B cell (primary cell): ENCODE data around the gene PLD3. TPM values are rescaled to one million over a fixed set of nuclear protein-coding genes. Genes with fewer than 3 reads are reported as not detected.
"Not testable (repeated sequence)": the region's sequence is repeated elsewhere in the genome, so short reads cannot be mapped to it uniquely, and the experiment has no call there.

Experiments used
- ATAC-seq: fragments of 200-7000 bp; cut with Tn5 transposase; one replicate; pipeline ENCODE4 v1.10.0; 2021; ENCODE audit warnings: low read depth, mild to moderate bottlenecking, moderate number of reproducible peaks, moderate library complexity
- CTCF ChIA-PET: fragments of 350-600 bp; sonication (Branson Sonifier 250); formaldehyde crosslinking; loops from one replicate; lab custom pipeline; 2021; ENCODE audit warnings: antibody characterized with exemption, inconsistent platforms; lab: Charles Lee
- POLR2A ChIA-PET: fragments of 350-600 bp; sonication (Branson Sonifier 250); formaldehyde crosslinking; loops from one replicate; lab custom pipeline; 2021; ENCODE audit warnings: antibody characterized with exemption; lab: Charles Lee
- DNase-seq: peaks from one replicate; pipeline ENCODE4 v3.0.0; 2013
- H2AFZ ChIP-seq: 2 replicates; pipeline ENCODE4 v1.6.1; 2012; ENCODE audit warnings: mild to moderate bottlenecking, low read depth, low read length; ENCODE audit not compliant: insufficient read depth, poor library complexity, severe bottlenecking
- H3K27ac ChIP-seq, 2 donors: 1 replicate in 1 of 2; 2 replicates in 1 of 2; pipeline ENCODE4 v1.5.1; 2012 to 2013; ENCODE audit warnings: low read length in 2 of 2, mild to moderate bottlenecking in 2 of 2, moderate library complexity in 1 of 2
- H3K27me3 ChIP-seq, 4 experiments: fragments of 200-600 bp in 1 of 4; sonication (generic) in 1 of 4; replicated peaks in 1 of 4; 1 replicate in 2 of 4; 2 replicates in 2 of 4; pipeline versions ENCODE4 v1.6.1 to v1.7.0; 2013 to 2016; ENCODE audit warnings: low read length in 3 of 4, mild to moderate bottlenecking in 2 of 4, mixed read lengths in 1 of 4, moderate library complexity in 1 of 4; ENCODE audit not compliant: insufficient read depth in 4 of 4, control insufficient read depth in 3 of 4; ENCODE audit errors: control extremely low read depth in 1 of 4
- H3K36me3 ChIP-seq, 2 experiments: replicated peaks in 1 of 2; 1 replicate in 1 of 2; 2 replicates in 1 of 2; pipeline versions ENCODE4 v1.6.1 to v1.7.1; 2013; ENCODE audit warnings: low read length in 1 of 2; ENCODE audit not compliant: insufficient read depth in 2 of 2, control insufficient read depth in 1 of 2; ENCODE audit errors: control extremely low read depth in 1 of 2, extremely low read depth in 1 of 2
- H3K4me1 ChIP-seq, 2 donors: fragments of 200-600 bp in 1 of 2; sonication (generic) in 1 of 2; 1 replicate in 1 of 2; 2 replicates in 1 of 2; pipeline versions ENCODE4 v1.5.1 to v1.6.1; 2013 to 2017; ENCODE audit warnings: low read length in 2 of 2; ENCODE audit not compliant: control insufficient read depth in 2 of 2, insufficient read depth in 2 of 2
- H3K4me2 ChIP-seq: replicated peaks from 2 replicates; pipeline ENCODE3; 2012; ENCODE audit warnings: mild to moderate bottlenecking, low read depth, low read length; ENCODE audit not compliant: poor library complexity, severe bottlenecking
- H3K4me3 ChIP-seq, 5 experiments: fragments of 200-600 bp in 1 of 5; sonication (generic) in 1 of 5; 1 replicate in 3 of 5; 2 replicates in 2 of 5; pipeline versions ENCODE4 v1.5.1 to v1.7.0; 2011 to 2016; ENCODE audit warnings: low read length in 4 of 5, mild to moderate bottlenecking in 4 of 5, low read depth in 2 of 5, control low read depth in 1 of 5, moderate library complexity in 1 of 5; ENCODE audit not compliant: insufficient read depth in 1 of 5; ENCODE audit errors: control extremely low read depth in 1 of 5, extremely low read depth in 1 of 5
- H3K79me2 ChIP-seq: fragments of 200-600 bp; sonication (generic); one replicate; pipeline ENCODE4 v1.6.0; 2016; ENCODE audit warnings: low read length; ENCODE audit not compliant: control insufficient read depth, insufficient read depth
- H3K9ac ChIP-seq: fragments of 200-600 bp; sonication (generic); 2 replicates; pipeline ENCODE4 v1.6.1; 2017; ENCODE audit warnings: mild to moderate bottlenecking, low read length, moderate library complexity
- H3K9me3 ChIP-seq, 3 donors: one replicate each; pipeline versions ENCODE4 v1.6.1 to v1.7.1; 2013; ENCODE audit warnings: low read length in 2 of 3; ENCODE audit not compliant: control insufficient read depth in 2 of 3, insufficient read depth in 1 of 3; ENCODE audit errors: control extremely low read depth in 1 of 3
- H4K20me1 ChIP-seq: 2 replicates; pipeline ENCODE4 v1.6.0; 2012; ENCODE audit warnings: mild to moderate bottlenecking, low read length; ENCODE audit not compliant: insufficient read depth, control insufficient read depth, poor library complexity, severe bottlenecking
- H3K27ac Mint-ChIP-seq: one replicate; pipeline ENCODE4 v1.8.0; 2021; ENCODE audit warnings: mixed read lengths
- H3K27me3 Mint-ChIP-seq: one replicate; pipeline ENCODE4 v1.8.0; 2021; ENCODE audit warnings: mixed read lengths
- H3K4me1 Mint-ChIP-seq: one replicate; pipeline ENCODE4 v1.8.0; 2021; ENCODE audit warnings: mixed read lengths
- H3K4me3 Mint-ChIP-seq: one replicate; pipeline ENCODE4 v1.8.0; 2021; ENCODE audit warnings: mixed read lengths
- H3K9me3 Mint-ChIP-seq: one replicate; pipeline ENCODE4 v1.8.0; 2022; ENCODE audit warnings: mixed read lengths; ENCODE audit not compliant: insufficient read depth
- EZH2 ChIP-seq: IDR thresholded peaks from 2 replicates; pipeline ENCODE4 v1.6.1; 2012; ENCODE audit warnings: borderline replicate concordance, low read depth, mild to moderate bottlenecking, moderate library complexity, low read length; ENCODE audit not compliant: insufficient read depth, poor library complexity, severe bottlenecking
- WGBS: methylation state at CpG from one replicate; pipeline ENCODE4 v1.1.5; 2013; ENCODE audit warnings: missing lambda C conversion rate; ENCODE audit not compliant: insufficient coverage; 5-methylcytosine and 5-hydroxymethylcytosine counted together
- intact Hi-C: fragments of 100-400 bp; cut with micrococcal nuclease; formaldehyde crosslinking; loops from one replicate; pipeline ENCODE4 v1.10.0; 2022
- polyA plus RNA-seq: library from polyadenylated mRNA; depleted of rRNA; stranded (reverse); fragments of >200 nt; gene quantifications from 2 replicates; pipeline ENCODE4 v1.2.3, GENCODE V29; 2012
- total RNA-seq, 2 donors: library from RNA; stranded (reverse); fragments of 120-200 nt in 1 of 2; gene quantifications; 1 replicate in 1 of 2; 2 replicates in 1 of 2; pipeline versions ENCODE4 v1.2.3 to v1.2.4, GENCODE V29; 2013 to 2022
- TF ChIP-seq, protein P1 (sequence below): fragments of 200-600 bp; IDR thresholded peaks from one replicate; pipeline ENCODE4 v1.8.0; 2022; ENCODE audit warnings: antibody characterized with exemption, mild to moderate bottlenecking

PLD3 gene
- total and polyA plus RNA-seq, 2 donors (not counting 1 experiment from before 2014, with no cell fraction given), result 61.7 to 153 TPM

DNA sequence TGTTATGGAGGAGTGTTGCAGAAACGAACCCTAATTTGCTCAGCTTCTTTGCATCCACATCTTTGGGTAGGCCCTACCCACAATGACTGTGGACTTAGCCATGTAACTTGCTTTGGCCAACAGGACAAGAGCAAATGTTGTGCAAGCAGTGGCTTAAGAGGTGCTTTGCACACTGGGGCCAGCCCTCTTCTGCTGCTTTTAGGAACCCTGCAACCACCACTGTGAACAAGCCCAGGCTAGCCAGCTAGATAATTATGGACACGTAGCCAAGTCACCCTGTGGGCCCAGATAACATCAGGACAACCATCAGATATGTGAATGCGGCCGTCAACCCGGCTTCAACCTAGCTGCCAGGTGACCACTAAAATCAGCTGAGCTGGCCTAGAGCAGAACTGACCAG, 17.4 kb upstream of the PLD3 start:
- no peak overlapping the region for H3K4me3 ChIP-seq
- no peaks in the 10 kb centered on the region for H3K79me2 ChIP-seq
- no peak for ATAC-seq
- TF ChIP-seq EZH2, result no peak
- TF ChIP-seq, protein P1, sequence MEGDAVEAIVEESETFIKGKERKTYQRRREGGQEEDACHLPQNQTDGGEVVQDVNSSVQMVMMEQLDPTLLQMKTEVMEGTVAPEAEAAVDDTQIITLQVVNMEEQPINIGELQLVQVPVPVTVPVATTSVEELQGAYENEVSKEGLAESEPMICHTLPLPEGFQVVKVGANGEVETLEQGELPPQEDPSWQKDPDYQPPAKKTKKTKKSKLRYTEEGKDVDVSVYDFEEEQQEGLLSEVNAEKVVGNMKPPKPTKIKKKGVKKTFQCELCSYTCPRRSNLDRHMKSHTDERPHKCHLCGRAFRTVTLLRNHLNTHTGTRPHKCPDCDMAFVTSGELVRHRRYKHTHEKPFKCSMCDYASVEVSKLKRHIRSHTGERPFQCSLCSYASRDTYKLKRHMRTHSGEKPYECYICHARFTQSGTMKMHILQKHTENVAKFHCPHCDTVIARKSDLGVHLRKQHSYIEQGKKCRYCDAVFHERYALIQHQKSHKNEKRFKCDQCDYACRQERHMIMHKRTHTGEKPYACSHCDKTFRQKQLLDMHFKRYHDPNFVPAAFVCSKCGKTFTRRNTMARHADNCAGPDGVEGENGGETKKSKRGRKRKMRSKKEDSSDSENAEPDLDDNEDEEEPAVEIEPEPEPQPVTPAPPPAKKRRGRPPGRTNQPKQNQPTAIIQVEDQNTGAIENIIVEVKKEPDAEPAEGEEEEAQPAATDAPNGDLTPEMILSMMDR, result no peak
- H3K36me3 ChIP-seq, result peaks cover 11 to 57% of the 10 kb centered on the region in 2 experiments
- H3K4me1 Mint-ChIP-seq, result no peaks in the 10 kb centered on the region
- intact Hi-C loops, result no loop called here
- no peak overlapping the region for H3K27ac Mint-ChIP-seq
- POLR2A ChIA-PET, result no interaction called here
- H3K9me3 Mint-ChIP-seq, result no peaks in the 10 kb centered on the region
- no peaks in the 10 kb centered on the region for H3K27me3 Mint-ChIP-seq
- H2AFZ ChIP-seq, result no peak overlapping the region
- CTCF ChIA-PET, result interaction anchor here (1.3 kb wide), 1 partner anchor 90 kb away, joined by 3 read pairs; no protein-coding TSS in a partner anchor
- no peak for DNase-seq
- no peaks in the 10 kb centered on the region for H4K20me1 ChIP-seq
- no peak overlapping the region for H3K9ac ChIP-seq
- no peaks in the 10 kb centered on the region for H3K4me1 ChIP-seq
- WGBS, result 98% methylated on average over 5 of the region's 5 CpGs
- H3K27me3 ChIP-seq, result no peaks in the 10 kb centered on the region
- no peak overlapping the region for H3K4me2 ChIP-seq
- no peaks in the 10 kb centered on the region for H3K9me3 ChIP-seq
- no peak overlapping the region for H3K27ac ChIP-seq
- H3K4me3 Mint-ChIP-seq, result no peak overlapping the region

DNA sequence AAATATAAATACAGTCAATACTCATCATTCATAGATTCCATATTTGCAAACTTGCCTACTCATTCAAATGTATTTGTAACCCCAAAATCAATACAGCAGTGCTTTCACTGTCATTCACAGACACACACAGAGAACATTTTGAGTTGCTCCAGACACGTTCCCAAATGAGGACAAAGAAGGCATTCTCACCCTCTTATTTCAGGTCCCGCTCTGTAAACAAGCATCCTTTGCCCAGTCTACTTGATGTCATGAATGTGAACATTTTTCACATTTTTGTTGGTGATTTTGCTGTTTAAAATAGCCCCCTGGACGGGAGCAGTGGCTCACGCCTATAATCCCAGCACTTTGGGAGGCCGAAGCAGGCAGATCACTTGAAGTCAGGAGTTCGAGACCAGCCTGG, 15.8 kb upstream of the PLD3 start:
- intact Hi-C loops, result no loop called here
- H3K4me2 ChIP-seq, result no peak overlapping the region
- Mint-ChIP-seq H3K4me3 (no peak overlapping the region), H3K27ac (no peak overlapping the region), H3K4me1 (no peaks in the 10 kb centered on the region), H3K27me3 (no peaks in the 10 kb centered on the region), H3K9me3 (no peaks in the 10 kb centered on the region)
- DNase-seq (no peak), ATAC-seq (no peak)
- TF ChIP-seq, protein P1, result no peak
- no peak for TF ChIP-seq EZH2
- no peak overlapping the region for H3K9ac ChIP-seq
- H3K27me3 ChIP-seq, result no peaks in the 10 kb centered on the region
- no peaks in the 10 kb centered on the region for H4K20me1 ChIP-seq
- no peaks in the 10 kb centered on the region for H3K4me1 ChIP-seq
- peaks cover 8% of the 10 kb centered on the region for H3K79me2 ChIP-seq
- H3K4me3 ChIP-seq, result no peak overlapping the region
- no peak overlapping the region for H2AFZ ChIP-seq
- POLR2A ChIA-PET, result no interaction called here
- CTCF ChIA-PET, result no interaction called here
- H3K36me3 ChIP-seq, result peaks cover 11 to 49% of the 10 kb centered on the region in 2 experiments
- WGBS, result no CpG with 5 or more reads among the region's 6 CpGs
- H3K27ac ChIP-seq, result no peak overlapping the region
- no peaks in the 10 kb centered on the region for H3K9me3 ChIP-seq

DNA sequence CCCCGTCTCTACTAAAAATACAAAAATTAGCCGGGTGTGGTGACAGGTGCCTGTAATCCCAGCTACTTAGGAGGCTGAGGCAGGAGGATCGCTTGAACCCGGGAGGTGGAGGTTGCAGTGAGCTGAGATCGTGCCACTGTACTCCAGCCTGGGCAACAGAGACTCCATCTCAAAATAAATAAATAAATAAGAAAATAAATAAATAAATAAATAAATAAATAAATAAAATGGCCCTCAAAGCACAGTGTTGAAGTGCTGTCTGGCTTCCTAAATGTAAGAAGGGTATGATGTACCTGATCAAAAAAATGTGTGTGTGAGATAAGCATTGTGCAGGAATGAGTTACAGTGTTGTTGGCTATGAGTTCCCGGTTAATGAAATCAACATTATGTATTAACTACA, 15.4 kb upstream of the PLD3 start:
- H3K27ac ChIP-seq, H3K27me3 Mint-ChIP-seq, H3K4me1 ChIP-seq, H2AFZ ChIP-seq, H3K9me3 Mint-ChIP-seq, H3K27ac Mint-ChIP-seq, DNase-seq, H3K9me3 ChIP-seq, H3K4me3 Mint-ChIP-seq, POLR2A ChIA-PET, H4K20me1 ChIP-seq, ATAC-seq, H3K4me3 ChIP-seq, intact Hi-C loops, H3K4me2 ChIP-seq, H3K4me1 Mint-ChIP-seq, H3K27me3 ChIP-seq, H3K9ac ChIP-seq: not testable (repeated sequence)
- peaks cover 11 to 45% of the 10 kb centered on the region in 2 experiments for H3K36me3 ChIP-seq
- H3K79me2 ChIP-seq, result peaks cover 12% of the 10 kb centered on the region
- no CpG with 5 or more reads among the region's 6 CpGs for WGBS
- CTCF ChIA-PET, result interaction anchor here (0.6 kb wide), 1 partner anchor 218 kb away, joined by 3 read pairs; no protein-coding TSS in a partner anchor
